HCT116 (cell line): ENCODE data around the gene GUSB. TPM values are rescaled to one million over a fixed set of nuclear protein-coding genes. Genes with fewer than 3 reads are reported as not detected.

Source experiments
- CEBPB ChIP-seq: IDR thresholded peaks from 2 replicates; pipeline ENCODE4 v1.6.1; 2012; ENCODE audit warnings: low read depth
- CTCF ChIP-seq, 3 experiments: fragments of 200-600 bp in 1 of 3; sonication (generic) in 1 of 3; IDR thresholded peaks in 2 of 3; conservative IDR thresholded peaks in 1 of 3; 2 replicates each; pipeline ENCODE4 v1.5.1; 2012 to 2017; ENCODE audit warnings: low read depth in 2 of 3, low read length in 2 of 3, antibody characterized with exemption in 1 of 3, borderline replicate concordance in 1 of 3, control low read depth in 1 of 3, mild to moderate bottlenecking in 1 of 3, mixed read lengths in 1 of 3, mixed run types in 1 of 3, moderate library complexity in 1 of 3; ENCODE audit not compliant: insufficient read depth in 1 of 3
- EZH2 ChIP-seq: fragments of 200-600 bp; sonication (generic); IDR thresholded peaks from 2 replicates; pipeline ENCODE4 v1.6.1; 2017; ENCODE audit warnings: antibody characterized with exemption, mixed run types
- FOSL1 ChIP-seq: IDR thresholded peaks from 2 replicates; pipeline ENCODE4 v1.6.1; 2012; ENCODE audit warnings: low read depth
- POLR2A ChIP-seq: IDR thresholded peaks from 2 replicates; pipeline ENCODE4 v1.7.0; 2011; ENCODE audit warnings: borderline replicate concordance; ENCODE audit not compliant: insufficient read depth, insufficient read length; ENCODE audit errors: extremely low read depth
- POLR2AphosphoS5 ChIP-seq: IDR thresholded peaks from 2 replicates; pipeline ENCODE4 v1.6.1; 2011; ENCODE audit warnings: mild to moderate bottlenecking, low read depth, low read length, moderate library complexity
- SIN3A ChIP-seq: IDR thresholded peaks from 2 replicates; pipeline ENCODE4 v1.6.1; 2012; ENCODE audit warnings: low read depth
- TCF7L2 ChIP-seq: IDR thresholded peaks from 2 replicates; pipeline ENCODE4 v1.7.0; 2011; ENCODE audit warnings: borderline replicate concordance, inconsistent platforms; ENCODE audit not compliant: insufficient read depth, insufficient read length; ENCODE audit errors: extremely low read depth
- ZBTB33 ChIP-seq: IDR thresholded peaks from 2 replicates; pipeline ENCODE4 v1.6.1; 2011; ENCODE audit warnings: mild to moderate bottlenecking, low read length, moderate library complexity; ENCODE audit not compliant: insufficient replicate concordance; ENCODE audit errors: extremely low read depth
- ZNF274 ChIP-seq: fragments of 200-500 bp; sonication (Bioruptor generic); IDR thresholded peaks from 2 replicates; pipeline ENCODE4 v1.6.1; 2014; ENCODE audit warnings: mild to moderate bottlenecking, low read depth, low read length, inconsistent platforms
- total RNA-seq: library from RNA; stranded (reverse); gene quantifications from one replicate; pipeline ENCODE4 v1.2.1, GENCODE V29; 2021; ENCODE audit not compliant: unreplicated experiment

Gene GUSB
- total RNA-seq, 1 experiment from 2014 or later: 31.5 TPM

DNA sequence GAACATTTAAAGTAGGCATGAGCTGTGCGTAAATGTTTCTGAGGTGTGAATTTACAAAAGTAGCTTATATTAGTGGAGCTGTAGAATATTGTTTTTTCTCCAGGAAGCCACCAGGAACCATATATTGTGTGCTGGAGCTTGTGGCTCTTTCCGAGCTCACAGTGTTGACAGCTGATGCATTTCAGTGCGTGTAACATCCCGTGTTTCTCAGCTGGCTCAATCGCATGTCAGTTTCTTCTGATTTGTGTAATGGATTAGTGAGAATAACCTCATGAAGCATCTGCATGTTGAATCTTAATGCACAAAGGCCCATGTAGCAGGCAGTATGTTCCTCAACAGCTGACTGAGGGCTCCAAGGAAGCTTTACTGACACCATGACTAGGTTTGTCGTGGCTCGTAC, 69.8 kb downstream of the GUSB start (continued):
- TF ChIP-seq ZBTB33 (no peak), FOSL1 (no peak), ZNF274 (no peak), SIN3A (no peak), TCF7L2 (no peak), CEBPB (no peak), CTCF (IDR thresholded peaks at IDR 0.05 in 2 of 3, conservative IDR thresholded peaks at IDR 0.05 in 1 of 3; ENCODE audit: borderline replicate concordance in 1 of 3, insufficient read depth in 1 of 3, low read depth in 2 of 3, low read length in 2 of 3) (no peak), EZH2 (no peak), POLR2A (no peak), POLR2AphosphoS5 (no peak)

Other genes starting within 250 kb of the GUSB start
- 30.9 TPM for gene VKORC1L1, start 109.1 kb downstream of the GUSB start, total RNA-seq
- gene ASL, start 93.6 kb upstream of the GUSB start, total RNA-seq: 46.9 TPM
- gene CRCP, start 132.6 kb upstream of the GUSB start, total RNA-seq: 28.4 TPM
- 11.4 TPM for gene TPST1, start 223.1 kb upstream of the GUSB start, total RNA-seq